COLO829 (cell line): Measurements from ENCODE around the gene NR1I3.
"Not testable (repeated sequence)": the region's sequence is repeated elsewhere in the genome, so short reads cannot be mapped to it uniquely, and the experiment has no call there.

ENCODE experiments used
- DNase-seq: peaks from one replicate; pipeline ENCODE4 v3.0.0; 2012; ENCODE audit warnings: low spot score

Gene NR1I3

DNA sequence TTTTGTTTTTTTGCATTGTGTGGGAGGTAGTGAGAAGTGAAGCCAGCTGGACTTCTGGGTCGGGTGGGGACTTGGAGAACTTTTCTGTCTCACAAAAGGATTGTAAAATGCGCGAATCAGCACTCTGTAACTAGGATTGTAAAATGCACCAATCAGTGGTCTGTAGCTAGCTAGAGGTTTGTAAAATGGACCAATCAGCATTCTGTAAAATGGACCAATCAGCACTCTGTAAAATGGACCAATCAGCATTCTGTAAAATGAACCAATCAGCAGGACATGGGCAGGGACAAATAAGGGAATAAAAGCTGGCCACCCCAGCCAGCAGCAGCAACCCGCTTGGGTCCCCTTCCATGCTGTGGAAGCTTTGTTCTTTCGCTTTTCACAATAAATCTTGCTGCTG, 12.1 kb upstream of the NR1I3 start:
- DNase-seq: not testable (repeated sequence)

DNA sequence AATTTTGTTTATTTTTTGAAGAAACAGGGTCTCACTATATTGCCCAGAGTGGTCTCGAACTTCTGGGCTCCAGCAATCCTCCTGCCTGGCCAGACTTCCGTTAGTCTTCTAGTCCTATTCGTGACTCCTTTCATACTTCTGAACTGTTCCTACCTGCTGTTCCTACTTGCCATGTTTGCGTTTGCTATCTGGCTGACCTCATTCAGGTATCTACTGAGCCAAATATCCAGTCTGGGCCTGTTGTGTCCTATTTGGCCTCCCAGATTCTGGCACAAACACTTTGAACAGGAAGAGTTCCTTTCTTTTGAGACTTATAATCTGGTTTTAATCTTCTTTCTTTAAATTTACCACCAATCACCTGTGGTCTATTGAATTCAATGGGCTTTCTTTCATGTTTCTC, 6.9 kb upstream of the NR1I3 start:
- no peak for DNase-seq

DNA sequence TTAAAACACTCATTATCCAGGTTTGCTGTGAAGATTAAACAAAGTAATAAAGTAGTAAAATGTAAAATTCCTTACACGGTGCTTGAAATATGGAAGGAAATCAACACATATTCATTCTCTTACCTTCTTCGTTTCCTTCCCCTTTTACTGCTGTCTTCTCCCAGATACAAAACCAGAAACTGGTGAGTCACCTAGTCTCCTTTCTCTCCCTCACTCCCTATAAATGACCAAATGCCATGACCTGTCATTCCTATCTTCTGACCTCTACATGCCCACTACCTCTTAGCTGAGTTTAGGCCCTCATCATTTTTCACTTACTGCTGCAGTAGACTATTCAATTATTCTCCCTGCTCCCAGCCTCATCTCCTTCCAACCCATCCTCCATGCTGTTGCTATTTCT, 4.3 kb upstream of the NR1I3 start:
- no peak for DNase-seq

DNA sequence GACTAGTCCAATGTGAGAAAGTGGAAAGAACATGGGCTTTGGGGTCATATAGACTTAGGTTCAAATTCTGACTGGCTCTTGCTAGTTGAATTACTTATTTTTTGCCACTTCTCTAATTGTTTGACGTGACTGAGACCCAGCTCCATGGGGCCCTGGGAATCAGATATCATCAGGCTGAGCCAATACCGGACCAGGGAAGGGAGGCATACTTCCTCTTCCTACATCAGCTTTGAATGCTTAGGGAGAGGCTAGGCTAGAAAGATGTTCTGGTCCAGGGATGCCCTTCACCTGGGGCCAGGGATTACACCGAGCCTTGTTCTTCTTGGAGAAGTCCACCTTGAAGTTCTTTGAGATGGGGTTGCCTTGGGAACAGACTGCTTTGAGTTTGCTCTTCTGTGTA, 3.7 kb upstream of the NR1I3 start:
- DNase-seq: no peak

DNA sequence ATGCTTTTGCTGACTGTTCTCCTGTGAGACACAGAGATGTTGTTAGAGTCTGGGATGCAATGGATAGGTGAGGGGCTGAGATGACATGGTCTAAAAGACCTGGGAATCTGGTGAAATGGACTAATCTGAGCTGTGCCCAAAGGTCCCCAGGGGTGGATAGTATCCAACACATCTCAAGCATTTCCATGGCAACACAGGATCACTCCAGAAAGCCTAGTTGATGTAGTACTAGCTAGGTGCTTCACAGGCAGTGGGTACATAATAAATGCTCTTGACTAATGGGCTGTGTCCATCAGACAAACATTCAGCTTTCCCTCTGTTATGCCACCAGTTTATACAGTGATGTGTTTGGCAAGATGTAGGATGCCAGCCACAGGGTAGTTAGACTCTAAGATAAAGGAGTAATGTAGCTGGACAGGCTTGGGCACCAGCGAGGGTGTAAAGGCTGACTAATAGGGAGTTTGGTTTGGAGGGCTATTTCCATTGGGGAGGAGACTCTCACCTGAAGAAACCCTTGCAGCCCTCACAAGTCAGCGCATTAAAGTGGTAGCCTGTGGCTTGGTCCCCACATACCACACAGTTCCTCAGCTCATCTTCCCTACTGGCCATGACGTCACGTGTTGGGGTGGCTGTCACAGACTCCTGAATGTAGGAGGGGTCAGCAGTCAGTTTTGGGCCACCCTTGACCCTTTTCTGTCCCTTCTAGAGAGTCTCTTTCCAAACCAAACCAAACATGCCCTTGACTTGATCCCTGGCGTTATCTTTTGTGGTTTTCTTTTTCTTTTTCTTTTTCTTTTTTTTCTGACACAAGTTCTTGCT, 1.8 kb downstream of the NR1I3 start:
- no peak for DNase-seq

DNA sequence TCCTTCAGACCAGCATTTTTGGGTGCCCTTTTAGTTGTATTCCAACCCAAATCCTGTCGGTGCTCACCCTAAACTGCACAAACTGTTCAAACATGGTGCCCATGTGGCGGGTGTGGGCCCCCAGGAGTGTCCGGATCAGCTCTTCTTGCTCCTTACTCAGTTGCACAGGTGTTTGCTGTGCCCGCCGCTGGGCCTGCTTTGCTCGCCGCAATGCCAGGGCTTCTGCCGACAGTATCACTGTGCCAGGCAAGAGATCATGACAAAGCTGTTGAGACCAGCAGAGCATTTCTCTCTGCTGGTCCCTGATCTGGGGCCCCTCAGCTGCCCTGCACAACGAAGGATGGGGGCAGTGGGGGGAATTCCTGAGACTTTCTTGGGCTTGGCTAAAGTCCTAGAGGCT, 4.9 kb downstream of the NR1I3 start:
- no peak for DNase-seq

DNA sequence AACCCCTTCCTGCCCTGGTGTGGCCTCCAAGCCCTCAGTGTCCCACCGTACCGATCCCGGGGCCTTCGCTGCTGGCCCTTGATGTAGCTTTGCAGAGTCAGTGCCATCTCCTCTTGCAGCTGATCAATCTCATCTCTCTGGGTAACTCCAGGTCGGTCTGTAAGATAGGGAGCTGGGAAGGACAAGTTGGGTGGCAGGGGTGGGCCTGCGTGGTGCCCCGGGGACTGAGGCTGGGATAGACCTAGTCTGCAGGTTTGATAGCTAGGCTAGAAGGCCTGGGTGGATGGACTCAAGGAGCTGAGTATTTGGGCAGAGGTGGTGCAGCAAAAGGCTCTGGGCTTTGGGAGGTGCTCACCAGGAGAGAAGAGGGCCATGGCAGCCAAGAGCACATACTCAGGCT, 7.2 kb downstream of the NR1I3 start:
- no peak for DNase-seq

DNA sequence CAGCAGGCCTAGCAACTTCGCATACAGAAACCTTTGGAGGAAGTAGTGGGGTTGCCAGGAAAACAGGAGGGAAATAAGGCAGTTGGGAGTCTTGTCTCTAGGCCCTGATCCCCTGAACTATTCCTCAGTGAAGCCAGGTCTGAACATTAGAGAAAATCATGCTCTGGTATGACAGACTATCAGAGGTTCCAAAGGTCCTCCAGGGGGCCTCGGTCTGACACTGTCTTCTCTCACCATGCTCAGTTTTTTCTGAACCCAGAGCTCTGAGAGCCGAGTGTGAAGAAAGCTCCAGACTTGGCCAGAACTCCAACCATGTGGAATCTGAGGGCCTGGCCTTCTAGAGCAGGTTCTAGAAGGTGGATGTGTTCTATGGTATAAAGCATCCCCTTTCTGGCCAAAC, 8.1 kb downstream of the NR1I3 start:
- DNase-seq: no peak

DNA sequence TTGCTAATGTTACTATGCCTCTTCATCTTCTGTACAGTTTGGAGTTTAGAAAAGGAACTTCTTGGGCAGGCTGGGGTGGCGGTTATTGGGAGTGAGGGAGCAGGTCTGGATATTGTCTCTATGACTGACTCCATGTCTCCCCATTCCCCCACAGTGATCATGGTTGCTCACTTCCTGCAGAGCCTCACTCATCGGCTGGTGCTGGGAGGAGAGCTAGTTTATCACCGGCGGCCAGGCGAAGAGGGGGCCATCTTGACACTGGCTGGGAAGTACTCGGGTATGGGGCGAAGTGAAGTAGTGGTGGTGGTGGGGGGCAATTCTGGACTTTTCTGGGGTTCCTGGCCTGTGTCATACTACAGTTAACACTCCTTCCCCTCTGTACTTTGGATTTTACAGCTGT, 10.0 kb downstream of the NR1I3 start:
- no peak for DNase-seq

DNA sequence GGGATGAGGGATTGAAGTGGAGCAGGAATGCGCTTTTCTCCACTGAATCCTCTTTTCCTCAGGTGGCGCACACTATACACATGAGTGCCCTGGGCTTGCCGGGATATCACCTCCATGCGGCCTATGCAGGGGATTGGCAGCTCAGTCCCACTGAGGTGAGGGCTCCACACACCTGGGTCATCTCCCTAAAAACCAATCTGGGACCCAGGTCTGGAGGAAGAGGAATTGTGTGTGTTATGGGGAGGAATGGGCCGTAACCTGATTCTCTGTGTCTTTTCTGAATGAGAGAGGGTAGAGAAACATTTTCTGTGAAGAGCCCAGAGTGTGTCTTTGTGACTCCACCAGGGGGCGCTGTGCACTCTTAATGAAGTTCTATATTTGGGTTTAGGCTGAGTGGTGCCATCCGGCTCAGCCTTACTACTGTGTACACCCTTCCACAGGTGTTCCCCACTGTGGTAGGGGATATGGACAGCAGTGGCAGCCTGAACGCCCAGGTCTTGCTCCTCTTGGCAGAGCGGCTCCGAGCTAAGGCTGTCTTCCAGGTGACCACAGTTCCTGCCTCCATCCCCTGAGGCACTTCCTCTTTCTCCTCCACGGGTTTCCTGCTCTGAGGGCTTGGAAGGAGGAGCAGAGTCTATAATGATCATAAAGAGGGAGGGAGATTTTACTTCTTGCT, 10.7 kb downstream of the NR1I3 start:
- peak; percentile 88 for DNase-seq

DNA sequence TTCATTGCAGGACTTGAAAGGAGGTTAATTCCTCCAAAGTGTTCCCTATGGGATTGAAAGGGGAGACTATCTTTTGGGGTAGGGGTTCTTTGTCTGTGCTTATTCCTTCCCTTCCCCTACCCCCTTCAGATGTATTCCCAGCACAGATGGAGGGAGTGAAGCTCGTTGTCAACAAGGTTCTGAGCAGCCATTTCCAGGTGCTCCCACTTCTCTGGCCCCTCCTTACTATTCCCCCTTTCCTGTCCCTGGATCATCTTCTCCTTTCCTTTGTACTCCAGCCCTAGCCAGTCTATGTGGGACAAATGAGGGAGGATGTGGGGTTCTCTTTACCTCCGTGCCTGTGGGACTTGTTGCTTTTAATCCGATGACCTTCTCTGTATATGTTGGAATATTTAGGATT, 11.2 kb downstream of the NR1I3 start:
- no peak for DNase-seq

DNA sequence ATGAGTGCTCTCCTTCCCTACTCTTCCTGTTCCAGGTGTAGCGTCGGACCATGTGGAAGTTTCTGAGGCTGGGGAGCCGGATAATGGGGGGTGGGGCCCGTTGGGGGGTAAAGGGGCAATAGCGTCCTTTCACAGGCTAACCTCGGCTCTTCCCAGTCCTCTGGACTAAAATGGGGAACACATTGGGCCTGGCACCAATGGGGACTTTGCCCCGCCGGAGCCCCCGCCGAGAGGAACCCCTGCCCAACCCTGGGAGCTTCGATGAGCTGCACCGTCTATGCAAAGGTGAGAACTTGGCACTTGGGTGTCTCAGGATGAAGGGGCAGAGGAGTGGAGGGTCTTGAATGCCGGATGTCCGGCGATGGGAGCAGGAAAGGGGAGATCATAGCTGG, 11.7 kb downstream of the NR1I3 start:
- no peak for DNase-seq

DNA sequence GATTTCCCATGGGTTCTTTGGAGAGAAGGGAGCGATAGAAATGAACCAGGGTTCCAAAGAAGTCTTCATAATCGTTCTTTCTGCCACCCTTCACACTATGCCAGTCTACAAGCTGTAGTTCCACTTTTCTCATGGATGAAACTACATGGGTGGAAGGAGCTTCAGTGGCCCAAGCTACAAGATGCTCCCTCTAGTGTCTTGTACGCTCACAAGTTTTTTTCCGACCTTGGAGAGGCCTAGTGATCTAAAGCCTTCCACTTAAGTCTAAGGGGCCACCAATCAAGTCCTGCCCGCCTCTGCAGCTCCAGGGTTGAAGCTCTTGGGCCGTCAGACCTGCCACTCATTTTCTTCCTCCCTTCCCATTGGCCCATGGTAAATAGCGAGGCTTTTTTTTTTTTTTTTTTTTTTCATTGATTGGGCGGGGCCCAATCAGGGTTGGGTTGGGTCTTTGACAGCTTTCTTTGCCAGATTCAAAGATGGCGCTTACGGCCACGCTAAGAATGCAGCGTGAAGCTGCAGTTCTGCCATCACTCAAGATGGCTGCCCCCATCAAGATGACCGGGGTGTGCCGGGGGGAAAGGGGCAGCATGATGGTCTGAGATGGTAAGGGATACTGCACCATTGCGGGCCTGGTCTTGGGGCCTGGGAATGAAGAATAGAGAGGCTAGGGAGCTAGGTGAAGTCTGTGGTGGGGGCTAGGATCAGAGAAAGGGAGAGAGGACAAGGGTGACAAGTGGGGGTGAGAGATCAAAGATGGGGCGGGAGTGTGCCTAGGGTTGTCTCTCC, 12.3 kb downstream of the NR1I3 start, which contains the start of gene TOMM40L:
TSS of gene TOMM40L (plus strand) at position 527 of the 786 bp plus-strand sequence. CDS start 430 bp downstream, outside the sequence.
- peak; percentile 100 for DNase-seq

DNA sequence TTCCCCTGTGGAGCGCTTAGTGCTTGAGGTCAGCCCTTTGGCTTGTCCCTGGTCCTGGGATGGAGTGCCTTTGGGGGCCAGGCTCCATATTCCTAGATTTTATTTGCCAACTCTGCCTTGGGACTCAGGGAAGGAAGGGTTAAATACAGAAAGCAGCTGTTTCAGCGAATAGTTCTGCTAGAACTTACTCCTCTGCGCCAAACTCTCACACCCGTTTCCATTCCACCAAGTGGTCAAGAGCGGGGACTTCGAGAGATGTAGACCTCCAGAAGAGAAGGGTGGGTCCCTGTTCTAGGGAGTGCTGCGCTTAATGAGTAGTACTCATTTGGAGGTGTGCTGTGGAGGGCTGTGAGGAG, 12.8 kb downstream of the NR1I3 start:
- no peak for DNase-seq

DNA sequence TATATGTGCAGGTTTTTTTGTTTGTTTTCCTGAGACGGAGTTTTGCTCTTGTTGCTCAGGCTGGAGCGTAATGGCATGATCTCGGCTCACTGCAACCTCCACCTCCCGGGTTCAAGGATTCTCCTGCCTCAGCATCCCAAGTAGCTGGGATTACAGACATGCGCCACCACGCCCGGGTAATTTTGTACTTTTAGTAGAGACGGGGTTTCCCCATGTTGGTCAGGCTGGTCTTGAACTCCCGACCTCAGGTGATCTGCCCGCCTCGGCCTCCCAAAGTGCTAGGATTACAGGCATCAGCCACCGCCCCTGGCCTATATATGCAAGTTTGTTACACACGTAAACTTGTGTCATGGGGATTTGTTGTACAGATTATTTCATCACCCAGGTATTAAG, 13.3 kb downstream of the NR1I3 start:
- not testable (repeated sequence) for DNase-seq

DNA sequence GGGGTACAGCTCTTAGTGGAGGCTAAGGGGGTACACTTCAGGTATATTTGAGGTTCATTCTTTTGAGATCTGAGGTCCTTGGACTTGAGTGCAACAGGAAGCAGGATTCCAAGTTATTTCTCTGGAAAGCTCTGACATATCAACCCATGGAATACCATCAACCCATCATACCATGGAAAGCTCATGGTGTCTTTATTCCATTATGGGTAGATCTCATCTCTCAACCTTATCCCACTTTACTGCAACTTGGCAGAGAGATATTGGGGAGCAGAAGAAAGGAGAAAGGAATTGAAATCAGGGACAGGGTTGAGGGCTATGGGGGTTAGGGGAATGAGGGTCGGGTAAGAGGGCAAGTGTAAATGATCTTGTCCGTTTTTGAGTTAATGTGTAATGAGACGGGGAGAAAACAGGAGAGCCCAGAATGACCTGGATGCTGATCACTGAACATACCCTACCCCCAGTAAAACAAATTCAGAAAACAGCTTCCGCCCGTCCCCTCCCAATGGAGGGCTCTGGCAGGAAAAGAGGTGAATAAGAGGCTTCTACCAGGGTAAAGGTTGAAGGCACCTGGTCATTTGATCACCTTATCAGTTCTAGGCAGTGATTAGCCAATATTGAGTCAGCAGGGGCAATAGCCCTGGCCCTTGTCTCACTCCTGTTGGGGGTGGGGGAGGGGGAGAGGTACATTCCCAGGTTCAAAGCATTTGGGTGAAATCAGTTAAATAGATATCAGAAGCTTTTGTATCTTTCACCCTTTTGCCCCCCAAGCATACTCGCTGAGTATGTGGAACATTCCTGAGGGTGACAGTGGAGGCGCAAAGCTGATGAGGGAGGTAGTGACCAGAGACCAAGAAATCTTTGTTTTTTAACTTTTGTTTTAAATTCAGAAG, 14.0 kb downstream of the NR1I3 start:
- no peak for DNase-seq

DNA sequence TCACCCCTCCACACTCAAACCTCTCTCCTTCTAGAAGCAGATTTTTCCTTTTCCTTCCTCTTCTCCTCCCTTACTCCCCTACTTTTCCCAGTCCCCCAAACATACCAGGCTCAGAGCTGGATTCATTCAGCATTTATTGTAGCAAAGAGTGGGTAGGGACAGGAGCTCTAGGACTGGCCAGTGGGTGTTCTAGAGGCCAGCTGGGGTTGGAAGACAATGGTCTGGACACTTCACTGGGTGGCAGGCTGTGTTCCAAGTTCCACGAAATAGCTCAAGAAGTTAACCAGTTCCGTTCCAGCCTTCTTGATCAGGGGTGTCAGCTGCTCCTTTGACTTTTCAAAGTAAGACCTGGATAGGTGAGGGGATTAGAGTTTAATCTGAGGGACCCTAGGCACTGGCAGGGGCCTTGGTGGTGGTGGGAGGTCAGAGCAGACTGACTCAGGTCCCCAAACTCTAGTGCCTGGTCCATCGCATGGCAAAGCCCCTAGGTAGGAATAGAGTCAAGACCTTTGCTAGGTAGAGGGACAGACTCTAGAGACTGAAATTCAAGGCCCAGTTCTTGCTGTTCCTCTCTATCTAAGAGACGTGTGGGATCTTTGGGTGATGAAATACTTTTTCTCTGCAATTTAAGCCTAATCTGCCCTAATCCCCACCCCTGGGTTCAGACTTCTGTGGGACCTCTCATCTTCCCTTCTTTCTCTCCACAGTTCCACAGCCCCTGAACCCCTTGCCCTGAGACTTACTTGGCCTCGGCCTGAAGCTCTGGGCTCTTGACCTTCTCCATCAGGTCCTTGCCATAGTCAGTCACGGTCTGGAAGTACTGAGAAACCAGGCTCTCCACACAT, 15.6 kb downstream of the NR1I3 start:
- no peak for DNase-seq

DNA sequence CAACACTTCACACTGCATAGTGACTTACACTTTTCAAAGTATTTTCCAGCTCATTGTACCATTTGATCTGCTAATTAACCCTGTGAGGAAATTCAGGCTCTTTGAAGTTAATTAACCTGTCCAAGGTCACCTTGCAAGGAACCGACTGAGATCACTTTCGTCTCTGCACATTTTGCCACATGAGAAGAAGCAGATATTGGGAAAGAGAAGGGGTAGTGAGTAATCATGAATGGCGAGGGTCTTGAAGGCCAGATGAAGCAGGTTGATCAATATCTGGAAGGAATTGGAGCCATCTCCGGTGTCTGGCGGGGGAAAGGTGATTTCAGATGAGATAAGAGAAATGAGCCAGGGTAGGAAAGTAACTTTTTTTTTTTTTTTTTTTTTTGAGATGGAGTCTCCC, 18.0 kb downstream of the NR1I3 start:
- no peak for DNase-seq

DNA sequence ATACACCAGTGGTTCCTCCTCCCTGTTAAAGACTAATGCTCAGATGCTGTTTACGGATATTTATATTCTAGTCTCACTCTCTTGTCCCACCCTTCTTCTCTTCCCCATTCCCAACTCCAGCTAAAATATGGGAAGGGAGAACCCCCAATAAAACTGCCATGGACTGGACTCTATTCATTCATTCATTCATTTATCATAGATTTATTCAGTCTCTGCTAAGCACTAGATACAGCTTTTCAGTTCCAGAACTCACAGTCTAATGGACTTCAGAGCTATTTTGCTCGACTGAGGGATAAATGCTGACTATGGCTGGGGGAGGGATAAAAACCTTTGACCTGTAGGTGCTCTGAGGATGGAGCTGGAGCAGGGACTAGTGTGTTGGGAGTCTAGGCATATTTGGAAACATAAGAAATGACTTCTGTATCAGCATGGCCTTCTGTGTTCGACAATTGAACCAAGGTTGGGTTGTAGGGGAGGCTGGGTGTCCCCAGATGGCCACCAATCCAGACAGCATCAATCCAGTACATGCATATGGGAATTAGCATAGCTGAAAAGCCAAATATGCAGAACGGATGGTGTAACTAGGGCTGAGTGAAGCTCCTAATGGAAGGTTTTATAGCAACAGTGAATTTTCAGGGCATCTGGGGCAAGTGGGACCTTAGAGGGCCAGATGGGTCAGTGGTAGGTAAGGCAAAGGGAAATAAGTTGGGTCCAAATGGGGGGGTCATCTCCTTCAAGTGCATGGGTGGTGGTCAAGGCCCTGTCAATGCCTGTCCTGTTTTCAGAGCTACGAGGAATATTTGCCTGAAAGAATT, 18.7 kb downstream of the NR1I3 start:
- DNase-seq: no peak
